SK-N-SH (cell line): Measurements from ENCODE around the gene SELENOI. TPM values are rescaled to one million over a fixed set of nuclear protein-coding genes. Genes with fewer than 3 reads are reported as not detected.

ENCODE experiments used
- CTCF ChIA-PET: fragments of 300-600, 350-600 bp; formaldehyde crosslinking; extraction: SDS; loops from one replicate; lab custom pipeline; 2021; lab: Yijun Ruan, JAX
- POLR2A ChIA-PET: fragments of 350-600 bp; sonication (Branson Sonifier 250); formaldehyde crosslinking; extraction: SDS; loops from one replicate; lab custom pipeline; 2020; ENCODE audit warnings: antibody characterized with exemption, inconsistent platforms; lab: Yijun Ruan, JAX
- DNase-seq: peaks from one replicate; pipeline ENCODE4 v3.0.0; 2012
- H2AFZ ChIP-seq: fragments of 200-600 bp; sonication (generic); 2 replicates; pipeline ENCODE4 v1.8.1; 2016; ENCODE audit warnings: antibody characterized with exemption, mild to moderate bottlenecking, low read depth
- H3F3A ChIP-seq: fragments of 200-600 bp; sonication (generic); replicated peaks from 2 replicates; pipeline ENCODE3; 2016; ENCODE audit warnings: antibody characterized with exemption, mild to moderate bottlenecking; ENCODE audit not compliant: insufficient read depth
- H3K27ac ChIP-seq, 2 experiments: fragments of 200-500 bp in 1 of 2; fragments of 200-600 bp in 1 of 2; sonication (Bioruptor generic) in 1 of 2; sonication (generic), shearing (Covaris generic) in 1 of 2; 2 replicates each; pipeline versions ENCODE4 v1.5.1 to v1.6.1; 2014 to 2016; ENCODE audit warnings: low read depth in 2 of 2, inconsistent platforms in 1 of 2, low read length in 1 of 2, mild to moderate bottlenecking in 1 of 2, mixed read lengths in 1 of 2
- H3K27me3 ChIP-seq: fragments of 200-600 bp; sonication (generic), shearing (Covaris generic); 2 replicates; pipeline ENCODE4 v1.6.1; 2016; ENCODE audit warnings: mixed run types; ENCODE audit not compliant: insufficient read depth
- H3K36me3 ChIP-seq, 2 experiments: fragments of 200-500 bp in 1 of 2; fragments of 200-600 bp in 1 of 2; sonication (Bioruptor generic) in 1 of 2; sonication (generic) in 1 of 2; replicated peaks in 1 of 2; 2 replicates each; pipeline versions ENCODE3 to v1.5.1; 2014 to 2016; ENCODE audit warnings: low read length in 1 of 2, mild to moderate bottlenecking in 1 of 2; ENCODE audit not compliant: insufficient read depth in 2 of 2, control insufficient read depth in 1 of 2
- H3K4me1 ChIP-seq, 2 experiments: fragments of 200-500 bp in 1 of 2; fragments of 200-600 bp in 1 of 2; sonication (Bioruptor generic) in 1 of 2; sonication (generic), shearing (Covaris generic) in 1 of 2; 2 replicates each; pipeline versions ENCODE4 v1.5.1 to v1.6.1; 2014 to 2016; ENCODE audit warnings: low read depth in 1 of 2, low read length in 1 of 2, mixed run types in 1 of 2; ENCODE audit not compliant: insufficient read depth in 2 of 2, control insufficient read depth in 1 of 2
- H3K4me2 ChIP-seq: fragments of 200-600 bp; sonication (generic), shearing (Covaris generic); 2 replicates; pipeline ENCODE4 v1.6.1; 2017; ENCODE audit warnings: mixed run types
- H3K4me3 ChIP-seq, 2 experiments: fragments of 200-500 bp in 1 of 2; fragments of 200-600 bp in 1 of 2; sonication (Bioruptor generic) in 1 of 2; sonication (generic), shearing (Covaris generic) in 1 of 2; 2 replicates each; pipeline versions ENCODE4 v1.5.1 to v1.8.1; 2014 to 2016; ENCODE audit warnings: low read depth in 2 of 2, inconsistent platforms in 1 of 2, low read length in 1 of 2, mild to moderate bottlenecking in 1 of 2, mixed read lengths in 1 of 2, moderate library complexity in 1 of 2
- H3K79me2 ChIP-seq: fragments of 200-600 bp; sonication (generic); 2 replicates; pipeline ENCODE4 v1.8.1; 2017; ENCODE audit warnings: mild to moderate bottlenecking; ENCODE audit not compliant: insufficient read depth
- H3K9ac ChIP-seq: fragments of 200-600 bp; sonication (generic); 2 replicates; pipeline ENCODE4 v1.6.1; 2017; ENCODE audit warnings: mixed run types
- H3K9me2 ChIP-seq: fragments of 200-600 bp; sonication (generic); 2 replicates; pipeline ENCODE4 v1.6.1; 2017; ENCODE audit warnings: mixed run types
- H3K9me3 ChIP-seq: fragments of 200-600 bp; sonication (generic); 2 replicates; pipeline ENCODE4 v1.6.1; 2017; ENCODE audit warnings: mixed run types, mild to moderate bottlenecking, moderate library complexity
- H4K20me1 ChIP-seq: fragments of 200-600 bp; sonication (generic); 2 replicates; pipeline ENCODE4 v1.6.1; 2017; ENCODE audit warnings: mild to moderate bottlenecking, mixed run types; ENCODE audit not compliant: insufficient read depth
- CTCF ChIP-seq: fragments of 200-600 bp; sonication (generic); IDR thresholded peaks from 2 replicates; pipeline ENCODE4 v1.6.1; 2017; ENCODE audit warnings: antibody characterized with exemption, mild to moderate bottlenecking, moderate library complexity
- GABPA ChIP-seq: IDR thresholded peaks from 2 replicates; pipeline ENCODE4 v1.4.0; 2012; ENCODE audit warnings: low read depth, mild to moderate bottlenecking
- IRF3 ChIP-seq: fragments of 150-350 bp; IDR thresholded peaks from 2 replicates; pipeline ENCODE4 v1.6.1; 2016; ENCODE audit warnings: mild to moderate bottlenecking, low read depth, low read length
- MXI1 ChIP-seq: IDR thresholded peaks from 2 replicates; pipeline ENCODE4 v1.6.1; 2012; ENCODE audit warnings: mild to moderate bottlenecking, low read depth, low read length, improper control_type of control experiment
- NRF1 ChIP-seq: IDR thresholded peaks from 2 replicates; pipeline ENCODE4 v1.6.1; 2012; ENCODE audit warnings: low read depth, mild to moderate bottlenecking, low read length
- PBX3 ChIP-seq: IDR thresholded peaks from 2 replicates; pipeline ENCODE4; 2012
- RAD21 ChIP-seq: IDR thresholded peaks from 2 replicates; pipeline ENCODE4 v1.6.1; 2012; ENCODE audit warnings: mild to moderate bottlenecking, low read length
- RCOR1 ChIP-seq: fragments of 150-350 bp; IDR thresholded peaks from 2 replicates; pipeline ENCODE4 v1.6.1; 2017; ENCODE audit warnings: antibody characterized with exemption, low read length
- RFX5 ChIP-seq: IDR thresholded peaks from 2 replicates; pipeline ENCODE4 v1.6.1; 2012; ENCODE audit warnings: mild to moderate bottlenecking, improper control_type of control experiment, low read length
- TCF12 ChIP-seq: IDR thresholded peaks from 2 replicates; pipeline ENCODE4 v1.4.0; 2012
- TEAD4 ChIP-seq: IDR thresholded peaks from 2 replicates; pipeline ENCODE4 v1.4.0; 2012; ENCODE audit warnings: mild to moderate bottlenecking, borderline replicate concordance; ENCODE audit not compliant: insufficient read depth
- USF1 ChIP-seq: IDR thresholded peaks from 2 replicates; pipeline ENCODE4 v1.4.0; 2012; ENCODE audit warnings: low read depth, borderline replicate concordance
- YY1 ChIP-seq: IDR thresholded peaks from 2 replicates; pipeline ENCODE4 v1.4.0; 2012; ENCODE audit warnings: low read depth, mild to moderate bottlenecking
- WGBS: methylation state at CpG from one replicate; pipeline ENCODE4 v1.1.6; 2017; ENCODE audit warnings: low lambda C conversion rate; 5-methylcytosine and 5-hydroxymethylcytosine counted together
- polyA plus RNA-seq, 3 experiments: library from polyadenylated mRNA; depleted of rRNA; stranded (reverse); fragments of >200 nt; gene quantifications; 2 replicates each; pipeline ENCODE4 v1.2.3, GENCODE V29; 2012

SELENOI gene
- polyA plus RNA-seq, 1 of the 3 experiments (the other 2 are of a cell fraction) = 4.4 TPM

- no peak for TF ChIP-seq IRF3
- no peak for TF ChIP-seq RAD21
- TF ChIP-seq CTCF = no peak
- TF ChIP-seq RCOR1 = no peak
Measured at GRCh38 chr2:26438926-26439325, 93.0 kb downstream of the SELENOI start (continued).

- DNase-seq = no peak
- Histone ChIP-seq H3K27ac (no peak overlapping the region), H3F3A (no peaks in the 10 kb centered on the region), H3K4me1 (peaks cover 0 to 3% of the 10 kb centered on the region in 2 experiments; a peak in 1 of 4 replicates), H3K27me3 (no peaks in the 10 kb centered on the region), H3K79me2 (no peaks in the 10 kb centered on the region), H4K20me1 (no peaks in the 10 kb centered on the region), H2AFZ (no peak overlapping the region), H3K9ac (no peak overlapping the region), H3K36me3 (no peaks in the 10 kb centered on the region), H3K4me3 (no peak overlapping the region), H3K4me2 (no peak overlapping the region), H3K9me3 (no peaks in the 10 kb centered on the region), H3K9me2 (no peaks in the 10 kb centered on the region)
- TF ChIP-seq TEAD4 (no peak), YY1 (no peak), MXI1 (no peak), PBX3 (no peak), RFX5 (no peak), USF1 (no peak), GABPA (no peak), CTCF (no peak), TCF12 (no peak), NRF1 (no peak)
- POLR2A ChIA-PET = no interaction called here
- CTCF ChIA-PET = interaction anchor here (0.9 to 2.7 kb wide), 4 partner anchors 20 to 120 kb away, joined by 3 to 7 read pairs (median 3); no protein-coding TSS in a partner anchor
- 68% methylated on average over 2 of the region's 2 CpGs for WGBS
Measured at GRCh38 chr2:26442301-26442700, 96.4 kb downstream of the SELENOI start.
